GM10847 (cell line): ENCODE measurements around the gene CEP41.
A peak's percentile ranks its signal among the peaks of the same experiment; 100 is the strongest.

Source experiments
- POLR2A ChIP-seq: IDR thresholded peaks from 2 replicates; pipeline ENCODE4 v1.6.1; 2011; ENCODE audit not compliant: insufficient read length; ENCODE audit errors: extremely low read depth

The CEP41 gene, protein sequence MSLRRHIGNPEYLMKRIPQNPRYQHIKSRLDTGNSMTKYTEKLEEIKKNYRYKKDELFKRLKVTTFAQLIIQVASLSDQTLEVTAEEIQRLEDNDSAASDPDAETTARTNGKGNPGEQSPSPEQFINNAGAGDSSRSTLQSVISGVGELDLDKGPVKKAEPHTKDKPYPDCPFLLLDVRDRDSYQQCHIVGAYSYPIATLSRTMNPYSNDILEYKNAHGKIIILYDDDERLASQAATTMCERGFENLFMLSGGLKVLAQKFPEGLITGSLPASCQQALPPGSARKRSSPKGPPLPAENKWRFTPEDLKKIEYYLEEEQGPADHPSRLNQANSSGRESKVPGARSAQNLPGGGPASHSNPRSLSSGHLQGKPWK

DNA sequence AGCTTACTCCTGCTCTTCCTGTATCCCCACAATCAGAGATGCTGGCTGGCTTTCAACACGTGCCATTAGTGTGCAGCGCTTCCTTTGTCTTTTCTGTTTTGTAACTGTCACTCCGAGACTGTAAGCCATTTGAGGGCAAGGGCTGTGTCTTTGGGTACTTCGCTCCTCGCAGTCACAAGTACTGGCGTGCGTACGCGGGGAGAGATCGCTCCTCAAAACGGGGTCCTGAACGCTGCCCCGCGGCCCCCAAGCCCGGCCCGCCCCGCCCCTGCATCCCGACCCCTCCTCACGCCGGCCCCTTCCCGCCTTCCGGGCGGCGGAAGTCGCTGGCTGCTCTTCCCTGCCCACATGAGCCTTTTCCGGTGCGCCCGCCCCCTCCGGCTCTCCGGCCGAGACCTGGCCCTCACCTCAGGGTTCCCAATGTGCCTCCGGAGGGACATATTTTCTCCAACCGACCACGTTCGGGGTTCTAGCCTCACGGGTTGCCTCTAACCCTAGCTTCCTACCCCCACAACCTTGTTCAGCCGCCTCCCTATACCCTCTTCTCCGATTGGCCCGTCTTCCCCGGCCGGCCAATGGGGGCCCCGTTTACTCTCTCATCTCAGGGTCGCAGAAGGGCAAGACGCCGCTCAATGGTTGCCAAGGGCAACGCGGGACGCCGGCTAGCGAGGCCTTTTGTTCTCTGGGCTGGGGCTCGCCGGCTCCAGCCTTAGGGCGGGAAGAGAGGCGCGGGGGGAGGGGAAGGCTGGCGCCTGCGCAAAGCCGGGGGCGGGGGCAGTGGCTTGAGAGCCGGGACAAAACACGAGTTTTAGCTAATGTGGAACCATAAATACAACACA is at the start of gene CEP41:
Gene CEP41, minus strand, starts transcription at position 490 of the 839 bp plus-strand sequence. Its CDS starts 50 bp downstream, at position 440.
- peak; percentile 29 for TF ChIP-seq POLR2A

DNA sequence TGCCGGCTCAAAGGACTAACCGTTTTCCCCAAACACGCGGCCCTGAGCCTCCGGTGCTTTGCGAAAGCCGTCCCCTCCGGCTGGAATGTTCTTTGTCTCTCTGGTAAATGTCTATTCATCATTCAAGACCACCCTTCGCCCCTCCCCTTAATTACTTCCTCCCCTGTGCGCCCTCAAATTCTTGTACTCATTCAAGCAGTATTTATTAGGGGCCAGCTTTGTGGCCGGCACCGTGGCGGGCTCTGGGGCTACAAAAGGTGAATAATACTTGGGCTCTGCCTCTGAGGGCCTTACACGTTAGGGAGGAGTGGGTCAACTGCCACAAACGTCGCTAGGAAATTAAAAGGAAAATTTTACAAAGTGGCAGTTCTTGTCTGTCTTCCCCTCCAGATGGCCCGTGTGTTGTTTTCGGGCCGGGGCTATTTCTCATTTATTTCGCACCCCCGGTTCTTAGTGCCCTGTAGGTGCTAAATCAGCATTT is 49.5 kb upstream of the CEP41 start:
- TF ChIP-seq POLR2A, result no peak

DNA sequence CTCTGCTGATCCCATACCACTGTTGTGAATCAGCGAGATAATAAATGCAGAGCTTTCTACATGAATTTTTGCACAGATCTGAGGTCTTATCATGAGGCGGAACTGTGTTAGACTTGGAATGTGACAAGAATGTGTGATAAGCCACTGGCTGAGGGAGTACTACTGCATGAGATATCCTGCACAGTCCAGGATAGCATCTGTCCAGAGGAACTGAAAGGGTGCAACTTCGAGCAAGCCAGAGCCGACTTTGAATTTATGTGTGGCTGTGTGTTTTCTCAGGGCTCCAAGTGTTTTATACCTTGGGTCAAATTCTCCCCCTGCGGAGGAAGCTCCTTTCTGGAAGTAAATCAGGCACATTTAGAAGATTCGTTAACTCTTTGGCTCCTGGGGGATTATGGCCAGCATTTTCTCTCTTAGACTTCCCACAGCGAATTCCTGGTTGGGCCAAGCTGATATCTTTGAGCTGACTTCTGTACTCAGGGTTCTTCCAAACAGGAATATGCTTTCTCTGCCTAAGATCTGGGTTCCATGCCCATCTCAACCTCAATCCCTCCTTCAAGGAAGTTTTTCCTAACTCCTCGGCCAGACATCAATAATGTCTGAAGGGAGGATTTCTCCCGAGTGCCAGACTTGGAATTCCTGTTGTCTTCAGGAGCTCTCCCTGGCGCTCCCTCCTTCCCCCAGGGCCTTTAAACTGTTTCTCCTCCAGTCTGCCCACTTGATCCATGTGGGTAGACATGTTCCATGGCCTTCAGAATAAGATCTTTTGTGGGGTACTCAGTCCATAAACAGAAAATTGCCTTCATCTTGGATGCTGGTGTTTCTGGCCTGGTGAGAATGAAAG is 48.5 kb upstream of the CEP41 start:
- no peak for TF ChIP-seq POLR2A

DNA sequence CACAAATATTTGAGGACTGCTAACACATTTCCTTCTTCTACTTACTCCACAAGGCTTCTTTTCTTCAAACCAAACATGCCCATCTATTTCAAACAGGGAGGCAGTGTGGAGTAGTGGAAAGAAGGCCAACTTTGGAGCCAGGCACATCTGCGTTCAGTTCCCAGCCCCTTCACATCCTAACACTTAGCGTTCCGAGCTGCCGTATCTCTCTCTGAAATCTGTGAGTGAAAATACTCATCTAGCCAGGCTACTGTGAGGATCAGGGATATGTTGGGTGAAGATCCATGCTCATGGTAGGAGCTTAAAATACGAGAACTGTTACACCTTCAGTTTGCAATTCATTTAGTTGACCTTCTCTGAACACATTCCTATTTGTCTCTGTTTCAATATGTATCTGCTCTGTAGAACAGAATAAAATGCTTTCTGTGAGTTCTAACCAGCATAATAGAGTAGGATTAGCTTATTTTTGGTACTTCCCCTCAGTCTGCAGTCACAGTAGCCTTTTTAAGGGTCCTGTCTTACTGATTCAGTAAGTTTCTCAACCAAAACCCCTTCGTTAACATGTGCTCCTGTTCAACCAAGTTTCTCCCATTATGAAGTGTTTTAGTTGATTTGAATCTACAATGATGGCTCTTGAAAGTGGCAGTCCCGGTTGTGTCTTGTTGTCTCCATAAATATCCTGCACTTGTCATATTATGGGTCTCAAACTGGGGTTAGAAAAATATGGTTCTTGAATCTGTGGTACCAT is 47.8 kb upstream of the CEP41 start:
- TF ChIP-seq POLR2A, result no peak

DNA sequence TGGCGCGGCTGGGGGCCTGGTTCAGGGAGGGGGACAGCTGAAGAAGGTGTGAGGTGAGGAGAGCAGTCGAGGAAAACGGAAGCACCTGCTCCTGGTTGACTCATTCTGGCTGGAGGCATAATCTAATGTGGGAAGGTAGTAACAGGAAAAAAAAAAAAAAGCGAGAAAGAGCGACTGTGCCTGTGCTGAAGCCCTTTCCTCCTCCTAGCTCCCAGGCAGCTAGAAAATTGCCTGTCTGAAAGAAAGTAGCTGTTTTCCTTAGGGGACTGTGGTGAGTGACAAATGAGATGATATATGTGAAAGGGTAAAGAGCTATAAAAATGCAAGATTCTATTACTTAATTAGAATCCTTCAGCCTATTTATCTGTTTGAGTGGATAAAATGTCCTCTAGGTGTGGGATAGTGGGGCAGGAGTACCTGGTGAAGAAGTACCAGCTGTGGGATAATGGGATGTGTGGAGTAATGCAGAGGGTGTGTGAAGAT is 46.2 kb upstream of the CEP41 start:
- no peak for TF ChIP-seq POLR2A

DNA sequence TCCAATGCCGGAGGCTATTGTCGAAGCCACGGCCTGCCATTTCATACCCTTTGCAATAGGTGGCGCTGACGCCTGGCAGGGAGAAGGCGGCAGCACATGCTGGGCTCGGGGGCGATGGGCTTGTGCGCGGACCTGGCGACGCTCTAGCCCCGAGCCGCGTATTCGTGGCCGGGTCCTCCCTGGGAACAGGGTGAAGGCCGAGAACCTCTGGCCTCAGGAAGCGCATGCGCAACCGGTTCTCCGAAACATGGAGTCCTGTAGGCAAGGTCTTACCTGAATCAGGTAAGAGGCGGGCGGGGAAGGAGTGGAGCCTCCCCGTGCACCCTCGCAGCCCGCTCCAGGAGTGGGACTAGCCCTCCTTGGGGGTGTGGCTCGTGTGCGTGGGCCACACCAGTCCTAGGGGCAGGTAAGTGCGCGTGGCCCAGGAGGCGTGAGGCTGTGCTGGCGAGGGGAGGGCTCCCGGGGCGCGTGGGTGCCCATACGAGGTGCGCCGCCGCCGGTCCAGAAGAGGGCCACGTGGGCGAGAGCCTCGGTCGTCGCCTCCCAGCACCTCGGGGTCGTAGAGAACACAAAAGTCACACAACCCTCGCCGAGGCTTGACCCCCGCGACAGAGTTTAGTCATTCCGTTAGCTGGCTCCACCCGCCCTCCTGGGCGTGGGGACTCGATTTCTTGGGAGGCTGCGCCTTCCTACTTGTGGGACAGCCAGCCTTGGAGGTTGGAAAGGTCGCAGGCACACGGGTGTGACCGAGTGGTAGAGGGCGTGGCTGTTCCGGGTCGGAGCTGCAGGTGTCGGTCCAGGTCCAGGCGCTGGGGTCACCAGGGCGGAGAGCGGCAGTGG is 45.5 kb upstream of the CEP41 start:
- TF ChIP-seq POLR2A, result no peak

DNA sequence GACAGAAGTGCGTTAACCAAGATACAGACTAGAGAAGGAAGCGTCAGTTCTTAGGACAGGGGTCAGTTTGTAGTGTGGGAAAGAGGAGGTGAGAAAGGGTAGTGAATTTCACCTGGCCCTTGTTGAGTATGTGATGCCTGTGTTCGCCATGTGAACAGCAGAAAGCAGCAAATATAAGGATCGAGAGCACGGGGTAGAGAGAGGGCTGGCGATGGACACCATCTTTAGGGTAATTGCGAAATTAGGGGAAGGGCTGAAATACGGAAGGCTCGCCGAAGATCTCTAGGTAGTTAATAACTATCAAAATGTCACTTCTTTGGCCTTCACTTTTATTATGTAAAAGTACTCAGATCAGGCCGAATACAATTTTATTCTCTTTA is 44.9 kb upstream of the CEP41 start:
- no peak for TF ChIP-seq POLR2A

DNA sequence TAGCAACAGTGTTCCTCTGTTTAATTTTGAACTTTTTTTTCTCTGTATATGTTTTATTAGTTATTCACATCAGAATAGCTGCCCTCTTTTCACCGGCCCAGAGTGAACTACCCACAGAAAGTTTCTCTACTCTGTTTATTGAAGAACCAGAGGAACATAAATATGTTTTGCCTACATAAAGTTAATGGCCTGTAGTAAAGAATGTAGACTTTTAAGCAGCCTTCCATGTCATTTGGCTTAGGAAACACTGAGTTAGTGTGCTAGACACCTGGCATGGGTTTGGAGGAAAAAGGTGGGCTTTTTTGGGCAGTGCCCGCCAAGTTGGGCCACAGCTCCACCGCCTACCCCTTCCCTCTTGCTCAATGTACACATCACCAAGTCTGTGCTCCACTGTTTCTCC is 42.2 kb upstream of the CEP41 start:
- TF ChIP-seq POLR2A, result no peak

DNA sequence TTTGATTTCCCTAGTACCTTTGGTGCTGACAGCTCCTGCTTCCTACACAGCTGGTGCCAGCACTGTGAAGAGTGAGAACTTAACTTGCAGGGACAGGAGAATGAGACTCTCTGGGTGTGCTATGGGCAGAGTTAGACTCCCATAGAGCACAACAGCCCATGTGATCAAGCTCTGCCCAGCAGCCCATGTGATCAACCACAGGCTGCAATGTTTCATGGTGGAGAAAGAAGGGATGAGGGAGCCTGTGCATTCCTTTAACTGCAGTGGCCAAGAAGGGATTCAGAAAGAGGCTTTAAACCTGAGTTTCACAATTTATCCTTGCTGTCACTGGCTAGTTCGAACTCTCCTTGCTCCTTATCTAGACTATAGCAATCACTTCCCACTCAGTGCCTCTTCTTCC is 41.1 kb upstream of the CEP41 start:
- TF ChIP-seq POLR2A, result no peak

DNA sequence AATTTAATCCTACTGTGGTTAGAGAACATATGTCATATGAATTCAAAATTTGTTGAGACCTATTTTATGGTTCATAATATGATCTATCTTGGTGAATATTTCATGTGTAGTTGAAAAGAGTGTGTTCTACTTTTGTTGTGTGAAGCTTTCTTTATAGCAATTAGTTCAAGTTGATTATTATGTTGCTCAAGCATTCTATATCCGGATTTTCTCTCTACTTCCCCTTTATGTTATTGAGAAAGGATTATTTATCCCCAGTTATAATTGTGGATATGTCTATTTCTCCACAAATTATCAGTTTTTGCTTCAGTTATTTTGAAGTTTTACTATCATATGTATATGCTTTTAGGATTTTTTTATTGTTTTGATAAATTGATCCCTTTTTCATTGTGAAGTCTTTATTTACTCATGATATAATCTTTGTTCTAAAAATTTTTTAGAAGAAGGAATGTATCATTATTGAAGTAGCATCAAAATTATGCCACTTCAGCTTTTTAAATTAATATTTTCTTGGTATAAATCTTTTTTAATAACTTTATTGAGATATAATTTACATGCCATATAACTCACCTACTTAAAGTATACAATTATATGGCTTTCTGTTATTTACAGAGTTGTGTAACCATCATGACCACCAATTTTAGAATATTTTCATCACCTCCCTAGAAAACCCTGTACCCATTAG is 39.0 kb upstream of the CEP41 start:
- no peak for TF ChIP-seq POLR2A

DNA sequence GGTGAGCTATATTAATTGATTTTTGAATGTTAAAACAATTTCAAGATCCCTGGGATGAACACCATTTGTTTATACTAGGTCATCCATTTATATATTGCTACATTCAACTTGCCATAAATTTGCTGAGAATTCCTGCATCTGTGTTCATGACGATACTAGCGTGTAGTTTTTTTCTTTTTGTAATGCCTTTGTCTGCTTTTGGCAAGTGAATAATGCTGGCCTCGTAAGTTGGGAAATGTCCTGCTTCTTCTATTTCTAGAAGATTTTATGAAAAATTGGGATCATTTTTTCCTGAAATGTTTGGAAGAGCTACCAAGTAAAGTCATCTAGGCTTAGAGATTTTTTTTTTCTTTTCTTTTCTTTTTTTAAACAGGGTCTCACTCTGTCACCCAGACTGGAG is 38.2 kb upstream of the CEP41 start:
- no peak for TF ChIP-seq POLR2A

DNA sequence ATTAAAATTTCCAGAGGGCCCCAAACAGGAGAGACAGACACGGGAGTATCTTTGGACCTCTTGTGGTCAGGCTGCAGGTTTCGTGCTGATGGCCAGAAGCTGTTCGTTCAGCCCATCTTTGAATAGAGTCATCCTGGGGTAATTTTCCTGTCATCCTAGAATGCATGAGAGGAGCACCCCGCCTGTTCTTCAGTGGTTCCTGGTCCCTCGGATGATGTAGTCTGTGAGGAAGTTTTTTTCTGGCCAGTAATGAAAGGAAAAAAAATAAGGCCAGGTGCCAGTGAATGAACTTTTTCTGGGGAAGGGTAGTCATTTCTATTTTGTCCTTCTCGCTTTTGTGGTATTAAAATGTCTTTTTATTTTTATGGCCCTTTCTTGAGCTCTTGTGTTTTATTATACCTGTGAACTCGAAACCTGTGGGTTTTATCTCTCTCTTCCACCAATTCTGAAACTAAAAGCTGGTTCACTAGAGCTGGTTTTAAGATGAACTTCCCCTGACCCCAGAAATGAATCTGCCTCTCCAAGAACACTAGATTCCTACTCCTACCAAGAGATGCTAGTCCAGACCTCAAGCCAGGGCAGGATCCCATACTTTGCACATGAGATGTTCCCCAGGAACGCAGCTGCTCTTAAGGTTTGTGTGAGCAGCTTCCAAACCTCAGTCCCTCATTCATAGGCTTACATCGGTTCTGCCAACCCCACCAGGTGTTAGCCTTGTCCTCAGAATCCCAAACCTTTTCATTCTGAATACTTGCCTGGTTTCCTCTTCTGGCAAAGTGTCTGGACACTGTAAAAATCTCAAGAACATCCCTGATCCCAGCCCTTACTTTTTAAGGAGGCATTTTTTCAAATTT is 35.7 kb upstream of the CEP41 start:
- TF ChIP-seq POLR2A, result no peak
